HG03469 (cell line): ENCODE measurements around the gene EXOC3.

Experiments
- ATAC-seq: cut with Tn5 transposase; IDR thresholded peaks from one replicate; pipeline ENCODE4 v1.9.1; 2021; ENCODE audit warnings: mild to moderate bottlenecking, moderate library complexity, moderate number of reproducible peaks; ENCODE audit not compliant: unreplicated experiment

The EXOC3 gene

DNA sequence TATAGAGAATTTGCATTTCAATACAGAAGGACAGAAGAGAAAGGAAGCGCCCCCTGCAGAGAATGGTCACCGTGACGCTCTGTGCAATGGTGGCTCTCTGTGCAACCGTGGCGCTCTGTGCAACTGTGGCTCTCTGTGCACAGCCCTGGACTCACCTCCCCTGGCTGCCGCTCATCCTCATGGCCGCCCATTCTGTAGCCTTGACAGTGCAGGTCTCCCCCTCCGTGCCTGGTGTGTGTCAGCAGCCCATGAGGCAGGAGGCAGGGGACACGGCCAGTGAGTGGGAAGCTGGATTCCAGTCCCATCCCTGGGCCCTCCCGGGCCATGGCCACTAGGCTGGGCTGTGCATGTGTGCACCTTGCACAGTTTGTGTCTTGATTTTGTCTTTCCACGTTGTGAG is 12.0 kb downstream of the EXOC3 start:
- ATAC-seq: no peak

DNA sequence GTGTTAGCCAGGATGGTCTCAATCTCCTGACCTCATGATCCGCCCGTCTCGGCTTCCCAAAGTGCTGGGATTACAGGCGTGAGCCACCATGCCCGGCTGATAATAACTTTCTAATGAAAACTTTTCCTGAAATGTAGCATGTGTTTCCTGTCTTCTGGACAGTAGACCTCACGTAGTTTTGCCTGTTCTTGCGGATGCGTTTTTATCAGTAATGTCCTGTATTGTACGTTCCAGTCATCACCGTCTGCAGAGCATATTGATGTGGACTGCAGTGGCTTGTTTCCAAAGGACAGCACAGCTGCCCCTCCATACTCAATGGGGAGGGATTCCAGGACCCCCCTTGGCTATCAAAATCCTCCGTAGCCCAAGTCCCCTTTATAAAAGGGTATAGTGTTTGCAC is 12.8 kb downstream of the EXOC3 start:
- ATAC-seq: no peak

DNA sequence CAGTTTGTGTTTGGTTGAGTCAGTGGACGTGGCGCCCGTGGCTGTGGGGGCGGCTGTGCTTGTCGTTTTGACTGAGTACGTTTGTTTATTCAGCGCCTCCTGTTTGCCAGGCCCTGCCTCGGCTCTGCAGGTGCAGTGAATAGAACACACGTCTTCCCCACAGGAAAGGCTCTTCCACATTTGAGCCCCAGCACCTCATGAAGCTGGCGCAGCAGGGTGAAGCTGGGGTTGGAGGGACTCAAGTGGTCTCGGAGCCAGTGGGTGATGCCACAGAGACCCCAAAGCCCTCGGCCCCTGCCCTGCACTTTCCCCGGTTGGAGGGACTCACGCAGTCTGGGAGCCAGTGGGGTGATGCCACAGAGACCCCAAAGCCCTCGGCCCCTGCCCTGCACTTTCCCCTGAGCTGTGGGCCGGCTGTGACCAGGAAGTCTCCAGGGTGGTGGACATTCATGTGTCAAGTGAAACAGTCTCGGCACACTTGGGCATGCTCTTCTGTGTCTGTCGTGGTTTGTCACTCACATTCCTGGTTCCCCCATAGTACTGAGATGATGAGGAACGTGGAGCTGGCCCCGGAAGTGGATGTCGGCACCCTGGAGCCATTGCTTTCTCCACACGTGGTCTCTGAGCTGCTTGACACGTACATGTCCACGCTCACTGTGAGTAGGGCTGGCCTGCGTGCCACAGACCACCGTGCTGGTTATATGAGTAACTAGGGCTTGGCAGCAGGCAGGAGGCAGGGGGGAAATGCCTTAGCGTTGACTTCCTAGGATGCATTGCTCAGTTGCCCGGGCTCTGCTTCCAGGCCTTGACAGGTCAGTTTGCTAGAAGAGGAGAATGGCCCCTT is 13.6 kb downstream of the EXOC3 start:
- no peak for ATAC-seq

DNA sequence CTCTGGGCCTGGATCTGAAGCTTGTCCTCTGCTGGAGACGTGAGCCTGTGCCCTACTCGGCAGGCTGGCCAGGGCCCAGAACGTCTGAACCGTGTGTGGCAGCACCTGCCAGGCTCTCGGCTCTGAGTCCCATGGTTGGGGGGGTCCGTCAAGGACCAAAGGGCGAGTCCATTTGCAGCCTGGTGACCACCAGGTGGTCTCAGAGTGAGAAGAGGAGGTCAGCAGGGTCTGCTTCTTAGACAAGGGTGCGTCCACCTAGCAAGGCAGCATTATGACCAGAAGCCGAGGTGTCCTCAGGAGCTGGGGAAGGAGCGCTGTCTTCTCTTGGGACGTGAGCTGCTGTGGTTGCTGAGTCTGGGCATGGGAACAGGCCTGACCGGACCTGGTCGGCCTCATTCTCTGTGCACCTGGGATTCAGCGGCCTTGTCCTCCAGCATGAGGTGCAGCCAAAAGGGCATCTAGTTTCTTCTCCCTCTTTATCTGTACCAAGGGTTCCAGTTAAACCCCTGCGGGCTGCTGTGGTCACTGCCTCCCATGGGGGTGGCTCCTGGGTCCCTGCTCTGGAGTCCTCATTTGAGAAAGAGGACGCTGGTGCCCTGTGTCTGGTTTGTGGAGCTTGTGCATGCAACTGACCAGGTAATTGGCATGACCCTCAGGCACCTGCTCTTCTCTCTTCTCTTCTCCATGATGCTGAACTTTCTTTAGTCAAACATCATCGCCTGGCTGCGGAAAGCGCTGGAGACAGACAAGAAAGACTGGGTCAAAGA is 14.4 kb downstream of the EXOC3 start:
- ATAC-seq: no peak

DNA sequence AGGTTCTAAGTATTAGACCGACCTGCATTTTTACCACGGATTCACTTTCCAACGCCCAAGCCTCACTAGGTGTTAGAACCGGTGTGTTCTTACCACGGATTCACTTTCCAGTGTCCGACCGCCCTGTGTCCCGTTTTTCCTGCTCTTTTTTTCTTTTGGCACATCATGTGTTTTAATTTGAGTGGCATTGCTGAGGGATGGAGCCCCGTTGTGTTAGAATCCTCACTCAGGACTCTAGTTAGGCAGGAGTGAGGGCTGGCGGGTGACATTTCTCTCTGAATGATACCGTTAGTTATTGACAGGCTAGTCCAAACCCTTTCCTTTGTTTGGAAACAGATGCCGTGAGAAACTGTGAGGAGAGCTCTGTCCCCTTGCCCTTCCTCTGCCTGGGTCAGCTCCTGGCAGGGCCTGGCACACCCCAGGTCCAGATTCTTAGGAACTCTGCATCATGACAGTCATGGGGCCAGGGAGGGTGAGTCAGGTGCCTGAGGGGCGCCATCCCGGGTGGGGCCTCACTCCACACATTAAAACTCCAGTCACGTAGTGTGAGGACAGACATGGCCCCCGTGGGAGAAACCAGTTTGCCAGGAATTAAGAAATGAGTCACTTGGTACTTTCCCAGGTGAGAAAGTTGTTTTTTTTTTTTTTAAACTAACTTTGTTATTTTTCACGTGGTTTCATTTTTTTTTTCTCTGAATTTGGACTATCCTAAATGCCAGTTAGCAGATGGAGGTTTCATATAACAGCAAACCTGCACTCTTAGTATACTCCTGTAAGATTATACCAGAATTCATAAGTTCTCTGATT is 15.8 kb downstream of the EXOC3 start:
- no peak for ATAC-seq

DNA sequence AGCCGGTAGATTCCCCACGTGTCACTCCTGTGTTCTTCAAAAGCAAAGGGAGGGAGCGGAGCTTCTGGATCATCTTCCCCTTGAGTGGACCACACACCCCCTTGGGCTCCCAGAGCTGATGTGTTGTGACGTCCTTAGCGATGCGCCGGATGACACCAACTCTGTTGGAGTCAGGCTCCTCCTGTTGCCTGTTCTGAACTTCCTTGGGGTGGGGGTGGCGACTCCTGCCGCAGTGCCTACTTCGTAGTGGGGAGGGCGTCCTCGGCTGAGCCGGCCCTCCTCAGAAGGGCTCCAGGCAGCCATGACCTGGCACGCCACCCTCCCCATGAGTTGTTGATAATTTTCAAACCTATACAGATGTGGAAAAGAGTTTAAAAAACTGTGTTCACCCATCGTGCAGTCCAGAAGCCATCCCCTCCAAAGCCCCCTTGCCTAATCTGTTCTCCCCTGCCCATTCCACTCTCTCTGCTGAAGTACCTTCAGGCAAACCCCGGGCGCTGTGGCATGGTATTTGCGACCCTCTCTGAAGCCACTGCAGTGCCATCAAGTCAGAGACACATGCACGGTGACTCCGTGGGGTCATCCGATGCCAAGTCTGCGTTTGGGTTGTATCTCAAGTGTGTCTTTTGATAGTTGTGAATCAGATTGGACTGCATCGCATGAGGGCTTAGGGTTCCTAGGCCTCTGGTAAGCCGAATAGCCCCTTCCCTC is 16.7 kb downstream of the EXOC3 start:
- no peak for ATAC-seq

DNA sequence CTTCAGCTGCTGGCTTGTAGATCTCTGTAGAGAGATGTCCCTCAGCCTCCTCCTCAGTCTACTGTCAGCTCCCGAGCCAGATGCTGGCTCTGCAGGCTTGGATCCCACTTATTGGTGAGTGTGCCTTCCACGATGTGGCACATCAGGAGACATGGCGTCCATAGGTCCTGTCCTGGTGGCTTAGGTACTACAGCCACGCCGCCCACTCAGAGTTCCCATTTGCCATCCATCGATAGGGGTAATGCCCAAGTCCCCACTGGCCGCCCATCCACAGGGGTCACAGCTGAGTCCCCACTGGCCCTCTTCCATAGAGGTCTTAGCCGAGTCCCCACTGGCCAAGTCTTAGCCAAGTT is 17.3 kb downstream of the EXOC3 start:
- no peak for ATAC-seq

DNA sequence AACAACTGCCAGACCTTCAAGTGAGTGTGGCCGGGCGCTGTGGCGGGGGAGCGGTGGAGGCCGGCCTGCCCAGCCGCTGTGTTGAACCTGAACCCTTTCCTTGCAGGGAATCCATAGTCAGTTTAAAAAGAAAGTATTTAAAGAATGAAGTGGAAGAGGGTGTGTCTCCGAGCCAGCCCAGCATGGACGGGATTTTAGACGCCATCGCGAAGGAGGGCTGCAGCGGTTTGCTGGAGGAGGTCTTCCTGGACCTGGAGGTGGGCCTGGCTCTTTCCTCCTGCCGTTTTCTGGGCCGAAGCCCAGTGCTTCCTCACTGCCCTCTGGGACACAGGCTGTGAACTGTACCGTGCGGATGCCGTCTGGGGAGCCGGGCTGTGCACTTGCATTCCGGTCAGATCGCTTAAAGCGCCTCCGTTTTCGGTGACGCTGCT is 19.1 kb downstream of the EXOC3 start:
- ATAC-seq: no peak

DNA sequence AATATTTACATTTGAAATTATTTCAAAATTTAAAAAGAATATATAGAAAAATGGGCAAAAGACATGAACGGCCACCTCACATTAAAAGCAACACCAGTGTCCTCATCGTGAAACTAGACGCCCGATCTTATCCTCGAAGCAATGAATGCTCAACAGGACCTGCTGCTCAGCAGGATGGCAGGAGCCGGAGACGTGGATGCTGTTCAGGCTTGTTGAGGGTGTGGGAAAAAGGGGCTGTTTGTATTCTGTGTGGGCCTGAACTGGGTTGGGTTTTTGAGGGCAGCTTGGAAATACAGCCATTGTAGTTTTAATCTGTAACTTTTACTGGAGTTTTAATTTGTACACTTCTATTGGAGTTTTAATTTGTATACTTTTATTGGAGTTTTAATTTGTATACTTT is 20.3 kb downstream of the EXOC3 start:
- ATAC-seq: no peak

DNA sequence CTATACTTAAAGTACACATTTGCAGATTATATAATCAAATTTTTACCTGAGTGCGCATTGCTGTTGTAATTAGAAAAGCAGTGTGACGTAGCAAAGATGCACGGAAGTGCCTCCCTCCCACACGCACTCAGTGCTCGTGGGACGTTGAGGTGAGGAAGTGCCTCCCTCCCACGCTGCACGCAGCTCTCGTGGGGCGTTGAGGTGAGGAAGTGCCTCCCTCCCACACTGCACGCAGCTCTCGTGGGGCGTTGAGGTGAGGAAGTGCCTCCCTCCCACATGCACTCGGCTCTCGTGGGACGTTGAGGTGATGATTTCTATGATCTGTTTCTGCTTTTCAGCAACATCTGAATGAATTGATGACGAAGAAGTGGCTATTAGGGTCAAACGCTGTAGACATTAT is 21.0 kb downstream of the EXOC3 start:
- no peak for ATAC-seq

DNA sequence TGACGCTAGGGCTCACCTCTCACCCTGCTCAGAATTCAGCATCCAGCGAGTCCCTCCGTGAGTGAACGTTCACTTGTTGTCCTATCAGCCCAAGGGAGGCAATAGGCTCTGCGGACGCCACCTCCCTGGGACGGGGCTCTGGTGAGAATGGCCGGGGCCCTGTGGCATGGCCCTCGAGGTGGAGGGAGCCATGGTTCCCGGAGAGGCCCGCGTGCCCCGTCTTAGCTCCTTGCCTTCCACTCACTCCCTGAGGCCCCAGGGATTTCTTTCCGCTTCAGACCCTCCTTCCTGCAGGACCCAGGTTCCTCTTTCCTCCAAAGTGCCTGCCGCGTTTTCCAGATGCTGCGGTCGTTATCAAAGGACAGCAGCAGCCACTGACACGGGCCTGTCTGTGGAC is 21.5 kb downstream of the EXOC3 start:
- no peak for ATAC-seq

DNA sequence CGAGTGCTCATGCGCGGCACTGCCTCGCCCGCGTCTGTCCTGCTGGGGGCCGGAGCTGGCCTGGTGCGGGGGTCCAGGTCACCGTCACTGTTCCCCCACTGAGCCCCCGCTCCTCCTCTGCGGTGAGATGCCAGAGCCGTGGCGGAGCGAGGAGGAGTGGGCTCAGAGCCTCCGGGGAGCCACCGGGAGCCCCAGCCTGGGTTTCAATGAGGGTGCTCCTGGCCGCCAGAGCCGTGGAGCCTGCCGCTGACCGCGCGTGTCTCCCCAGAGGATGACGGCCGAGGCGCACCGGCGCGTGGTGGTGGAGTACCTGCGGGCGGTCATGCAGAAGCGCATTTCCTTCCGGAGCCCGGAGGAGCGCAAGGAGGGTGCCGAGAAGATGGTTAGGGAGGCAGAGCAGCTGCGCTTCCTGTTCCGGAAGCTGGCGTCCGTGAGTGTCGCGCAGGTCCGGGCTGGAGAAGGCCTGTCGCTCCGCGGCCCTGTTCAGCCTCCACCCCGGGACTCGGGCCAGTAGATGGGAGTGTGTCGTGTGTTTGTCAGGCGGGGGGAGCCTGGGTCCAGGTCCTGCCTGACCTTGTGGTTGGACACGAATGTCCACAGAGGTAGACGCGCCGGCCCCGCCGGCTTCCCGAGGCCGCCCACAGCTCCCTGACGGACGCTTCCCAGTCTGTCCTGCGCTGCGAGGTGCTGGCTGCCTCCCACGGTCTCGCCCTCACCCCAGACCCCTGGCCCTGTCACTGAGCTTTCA is 22.0 kb downstream of the EXOC3 start:
- no peak for ATAC-seq

DNA sequence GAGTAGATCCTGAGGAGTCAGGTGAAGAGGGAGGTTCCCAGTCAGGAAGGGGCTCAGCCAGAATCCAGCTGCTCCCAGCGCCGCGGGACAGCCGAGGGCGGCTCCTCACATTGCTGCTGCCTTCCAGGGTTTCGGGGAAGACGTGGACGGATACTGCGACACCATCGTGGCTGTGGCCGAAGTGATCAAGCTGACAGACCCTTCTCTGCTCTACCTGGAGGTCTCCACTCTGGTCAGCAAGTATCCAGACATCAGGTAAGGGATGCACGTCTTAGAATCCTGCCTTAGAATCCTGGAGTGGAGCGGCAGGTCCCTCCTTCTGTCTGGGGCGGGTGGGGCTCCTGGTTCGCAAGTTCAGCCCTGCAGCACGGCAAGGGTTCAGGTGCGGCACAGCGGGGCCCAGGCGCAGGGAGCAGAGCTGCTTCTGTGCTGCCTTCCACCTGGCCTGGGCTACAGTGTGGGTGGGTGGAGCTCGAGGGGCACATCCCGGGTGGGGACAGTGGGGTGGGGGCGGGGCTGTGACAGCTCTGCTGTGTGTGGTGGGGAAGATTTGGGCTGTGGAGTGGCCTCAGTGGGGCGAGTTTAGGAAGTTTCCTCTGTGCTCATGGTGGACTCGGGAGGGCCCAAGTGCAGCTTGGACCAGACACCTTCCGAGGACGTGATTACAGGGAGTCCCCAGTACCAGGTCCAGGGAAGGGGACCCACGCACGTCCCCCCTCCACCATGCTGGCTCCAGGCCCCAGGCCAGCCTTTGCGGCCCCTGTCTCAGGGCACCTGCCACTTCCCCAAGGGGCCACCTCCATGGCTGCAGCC is 22.8 kb downstream of the EXOC3 start:
- no peak for ATAC-seq

DNA sequence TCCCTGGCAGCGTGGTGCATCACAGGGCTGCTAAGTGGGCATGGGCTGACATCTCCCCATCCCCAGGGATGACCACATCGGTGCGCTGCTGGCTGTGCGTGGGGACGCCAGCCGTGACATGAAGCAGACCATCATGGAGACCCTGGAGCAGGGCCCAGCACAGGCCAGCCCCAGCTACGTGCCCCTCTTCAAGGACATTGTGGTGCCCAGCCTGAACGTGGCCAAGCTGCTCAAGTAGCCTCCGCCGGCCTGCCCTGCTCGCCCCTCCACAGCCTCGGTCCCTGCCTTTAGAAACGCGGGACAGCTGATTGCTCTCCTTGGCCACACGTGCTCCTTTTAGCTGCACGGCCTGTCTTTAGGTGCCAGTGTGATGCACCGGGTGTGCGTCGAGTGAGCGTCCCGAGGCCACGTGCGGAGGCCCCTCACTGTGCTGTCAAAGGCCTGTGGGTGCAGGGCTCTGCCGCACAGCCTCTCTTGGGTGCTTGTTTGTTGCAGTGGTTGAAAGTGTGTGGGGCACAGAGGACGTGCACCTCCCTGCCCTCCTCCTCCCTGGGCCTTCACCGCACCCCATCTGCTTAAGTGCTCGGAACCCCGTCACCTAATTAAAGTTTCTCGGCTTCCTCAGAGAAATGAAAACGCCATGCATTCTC is 23.8 kb downstream of the EXOC3 start:
- ATAC-seq: no peak

DNA sequence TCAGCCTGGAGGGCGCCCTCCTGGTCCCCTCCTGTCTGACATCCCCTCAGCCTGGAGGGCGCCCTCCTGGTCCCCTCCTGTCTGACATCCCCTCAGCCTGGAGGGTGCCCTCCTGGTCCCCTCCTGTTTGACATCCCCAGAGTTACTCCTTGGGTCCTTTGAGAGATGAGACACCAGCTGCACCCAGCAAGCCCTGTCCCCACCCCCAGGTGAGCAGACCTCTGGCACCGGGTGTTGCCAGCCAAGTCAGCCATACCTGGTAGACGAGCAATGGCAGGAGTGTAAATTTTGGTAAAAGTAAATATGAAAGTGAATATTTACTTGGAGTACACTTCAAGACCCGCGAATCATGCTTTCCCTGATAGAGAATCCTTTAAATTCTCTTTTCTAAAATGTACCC is 25.4 kb downstream of the EXOC3 start:
- ATAC-seq: no peak

DNA sequence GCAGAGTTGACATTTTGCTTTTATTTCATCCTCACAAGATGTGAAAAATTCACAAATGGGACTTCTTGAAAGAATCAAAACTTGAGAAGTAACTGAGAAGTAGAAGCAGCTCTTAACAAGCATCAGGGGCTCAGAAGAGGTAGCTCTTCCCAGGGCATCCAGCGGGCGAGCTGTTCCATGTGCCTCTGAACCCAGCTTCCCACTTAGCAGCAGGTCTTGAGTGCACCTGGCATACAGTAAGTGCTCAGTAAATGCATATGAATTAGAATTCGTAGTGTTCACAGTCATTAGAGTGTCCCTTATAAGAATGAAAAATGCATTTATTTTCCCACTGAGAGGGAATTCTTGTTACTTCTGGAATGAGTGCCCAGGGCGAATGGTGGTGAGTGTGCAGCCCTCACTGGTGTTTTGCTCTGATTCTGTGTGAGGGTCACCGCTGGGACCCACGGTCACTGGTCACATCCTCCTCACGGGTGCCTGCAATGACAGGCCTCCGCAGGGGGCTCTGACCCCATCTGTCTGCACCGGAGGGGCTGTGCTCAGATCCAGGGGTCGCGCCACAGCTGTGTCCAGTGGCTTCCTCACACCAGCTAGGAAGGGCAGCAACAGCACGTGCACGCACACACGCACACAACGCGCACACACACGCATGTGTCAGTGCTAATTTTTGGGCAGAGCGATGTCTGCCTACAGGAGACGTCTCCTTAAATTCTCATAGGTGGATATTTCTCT is 26.9 kb downstream of the EXOC3 start:
- no peak for ATAC-seq

DNA sequence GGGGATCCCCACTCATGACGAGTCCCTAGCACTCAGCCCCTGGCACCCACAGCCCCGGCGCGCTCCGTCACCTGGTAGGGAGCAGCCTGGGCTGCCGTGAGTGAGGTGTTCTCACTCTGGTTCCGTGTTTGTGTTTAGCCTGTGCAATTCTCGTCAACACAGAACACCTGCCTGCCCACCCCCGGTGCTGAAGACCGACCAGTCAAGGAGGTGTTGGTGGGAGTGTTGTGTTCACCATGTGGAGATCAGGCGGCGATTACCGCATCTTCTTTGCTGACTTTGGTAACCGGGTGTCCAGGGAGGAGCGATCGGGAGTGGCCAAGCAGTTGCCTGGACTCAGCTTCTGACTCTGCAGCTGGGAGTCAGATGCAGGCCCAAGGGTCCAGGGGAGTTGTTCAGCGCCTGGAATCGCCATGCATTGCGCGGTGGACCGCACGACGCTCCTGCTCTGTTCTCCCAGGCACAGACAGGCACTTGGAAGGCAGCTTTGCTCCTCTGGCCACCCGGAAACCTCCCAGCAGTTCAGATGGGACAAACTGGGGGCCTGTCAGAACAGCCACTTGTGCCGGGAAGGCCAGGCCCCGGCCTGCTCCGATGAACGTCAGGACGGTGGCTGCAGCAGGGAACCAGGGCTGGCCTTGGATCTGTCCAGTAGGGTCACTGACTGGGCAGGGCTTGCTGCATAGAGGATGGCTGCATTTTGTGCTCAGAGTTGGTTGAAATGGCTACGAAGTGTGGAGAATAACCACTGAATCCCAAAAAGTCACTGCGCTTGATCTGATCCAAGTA is 28.2 kb downstream of the EXOC3 start:
- ATAC-seq: no peak

DNA sequence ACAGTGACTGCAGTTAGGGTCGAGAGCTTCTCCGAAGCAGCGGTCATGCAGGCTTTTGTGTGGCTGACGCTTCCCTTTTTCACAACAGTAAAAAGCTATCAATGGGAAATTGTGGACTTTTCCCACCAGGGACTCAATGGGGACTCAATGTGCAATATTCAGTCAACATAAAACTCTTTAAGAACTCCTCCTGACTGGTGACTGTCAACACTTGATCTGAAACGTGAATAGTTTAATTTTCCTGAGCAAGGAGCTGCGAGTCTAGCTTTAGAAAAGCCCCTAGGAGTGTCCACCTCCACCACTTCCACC is 28.7 kb downstream of the EXOC3 start:
- no peak for ATAC-seq
